Measurements from ENCODE around the gene SLC13A4. TPM values are rescaled to one million over a fixed set of nuclear protein-coding genes. Genes with fewer than 3 reads are reported as not detected.
"Not testable (repeated sequence)": the region's sequence is repeated elsewhere in the genome, so short reads cannot be mapped to it uniquely, and the experiment has no call there.

SLC13A4 gene
- total RNA-seq (2014; rRNA removed; shearing (Covaris generic)) = not detected in 2 replicates
- not detected in 2 replicates for polyA plus RNA-seq (2014; cell fraction: nucleus; rRNA removed)

GRCh38 chr7:135728136-135728669 is at the start of gene SLC13A4:
TSS of gene SLC13A4 (minus strand) at chr7:135728186. CDS start at chr7:135727496, 690 bp downstream.
- no peak for DNase-seq (ENCODE audit: extremely low read depth, low read depth)

GRCh38 chr7:135775915-135776314 is 47.9 kb upstream of the SLC13A4 start:
- DNase-seq (ENCODE audit: extremely low read depth, low read depth) = not testable (repeated sequence)

GRCh38 chr7:135775230-135775629 is 47.2 kb upstream of the SLC13A4 start:
- no peak for DNase-seq (ENCODE audit: extremely low read depth, low read depth)

GRCh38 chr7:135774284-135774683 is 46.3 kb upstream of the SLC13A4 start:
- DNase-seq (ENCODE audit: extremely low read depth, low read depth) = peak; percentile 30

GRCh38 chr7:135773464-135773863 is 45.5 kb upstream of the SLC13A4 start:
- no peak for DNase-seq (ENCODE audit: extremely low read depth, low read depth)

GRCh38 chr7:135772639-135773222 is 44.7 kb upstream of the SLC13A4 start:
- no peak for DNase-seq (ENCODE audit: extremely low read depth, low read depth)

- no peak for DNase-seq (ENCODE audit: extremely low read depth, low read depth)
Observed at GRCh38 chr7:135771961-135772638, 44.1 kb upstream of the SLC13A4 start.

- no peak for DNase-seq (ENCODE audit: extremely low read depth, low read depth)
Observed at GRCh38 chr7:135771051-135771450, 43.1 kb upstream of the SLC13A4 start.

- DNase-seq (ENCODE audit: extremely low read depth, low read depth) = no peak
Observed at GRCh38 chr7:135770139-135770710, 42.2 kb upstream of the SLC13A4 start.

- no peak for DNase-seq (ENCODE audit: extremely low read depth, low read depth)
Observed at GRCh38 chr7:135769005-135769802, 41.2 kb upstream of the SLC13A4 start.

- DNase-seq (ENCODE audit: extremely low read depth, low read depth) = no peak
Observed at GRCh38 chr7:135768467-135768866, 40.5 kb upstream of the SLC13A4 start.

GRCh38 chr7:135768064-135768463 is 40.1 kb upstream of the SLC13A4 start:
- no peak for DNase-seq (ENCODE audit: extremely low read depth, low read depth)

- no peak for DNase-seq (ENCODE audit: extremely low read depth, low read depth)
Observed at GRCh38 chr7:135763261-135763660, 35.3 kb upstream of the SLC13A4 start.

GRCh38 chr7:135761751-135762488 is 33.9 kb upstream of the SLC13A4 start:
- no peak for DNase-seq (ENCODE audit: extremely low read depth, low read depth)

GRCh38 chr7:135759532-135759931 is 31.5 kb upstream of the SLC13A4 start:
- no peak for DNase-seq (ENCODE audit: extremely low read depth, low read depth)

GRCh38 chr7:135758531-135758932 is 30.5 kb upstream of the SLC13A4 start:
- DNase-seq (ENCODE audit: extremely low read depth, low read depth) = no peak

GRCh38 chr7:135757719-135758411 is 29.9 kb upstream of the SLC13A4 start:
- DNase-seq (ENCODE audit: extremely low read depth, low read depth) = no peak

- no peak for DNase-seq (ENCODE audit: extremely low read depth, low read depth)
Observed at GRCh38 chr7:135756191-135756590, 28.2 kb upstream of the SLC13A4 start.

GRCh38 chr7:135755351-135755753 is 27.4 kb upstream of the SLC13A4 start:
- DNase-seq (ENCODE audit: extremely low read depth, low read depth) = no peak

All from NCI-H460 (cell line).